AG09319 (cell line): ENCODE data around the gene STARD7.
"Not testable (repeated sequence)": the region's sequence is repeated elsewhere in the genome, so short reads cannot be mapped to it uniquely, and the experiment has no call there.

Source experiments
- DNase-seq: peaks from one replicate; pipeline ENCODE4 v3.0.0-alpha.2; 2010; ENCODE audit warnings: low read depth; ENCODE audit errors: extremely low read depth
- CTCF ChIP-seq: IDR thresholded peaks from 2 replicates; pipeline ENCODE4 v1.5.1; 2011; ENCODE audit warnings: low read depth, mild to moderate bottlenecking, inconsistent platforms, low read length, moderate library complexity

STARD7 gene

DNA sequence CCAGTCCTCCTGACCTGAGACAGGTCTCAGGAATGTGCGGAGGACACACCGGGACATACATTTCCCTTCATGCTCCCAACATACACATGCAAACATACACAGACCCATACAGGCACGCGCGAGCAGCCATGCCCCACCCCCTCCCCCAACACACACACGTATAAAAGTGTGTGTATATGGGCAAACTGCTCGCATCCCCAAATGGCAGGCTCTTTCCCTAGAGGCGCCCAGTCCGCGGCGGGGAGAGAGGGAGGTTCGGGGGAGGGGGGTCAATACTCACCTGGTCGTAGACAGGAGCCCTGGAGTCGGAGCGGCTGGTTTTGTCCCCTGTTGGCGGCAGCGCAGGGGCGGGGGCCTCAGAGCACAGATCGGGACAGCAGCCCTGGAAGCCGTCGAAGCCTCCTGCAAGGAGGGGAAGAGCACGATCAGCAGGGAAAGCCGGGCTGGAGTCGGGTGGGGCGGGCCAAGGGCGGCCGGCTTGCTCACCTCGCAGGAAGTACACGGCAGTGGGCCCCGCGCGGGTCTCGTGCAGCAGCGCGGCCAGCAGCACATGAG is 64.1 kb downstream of the STARD7 start:
- no peak for TF ChIP-seq CTCF
- DNase-seq = no peak

DNA sequence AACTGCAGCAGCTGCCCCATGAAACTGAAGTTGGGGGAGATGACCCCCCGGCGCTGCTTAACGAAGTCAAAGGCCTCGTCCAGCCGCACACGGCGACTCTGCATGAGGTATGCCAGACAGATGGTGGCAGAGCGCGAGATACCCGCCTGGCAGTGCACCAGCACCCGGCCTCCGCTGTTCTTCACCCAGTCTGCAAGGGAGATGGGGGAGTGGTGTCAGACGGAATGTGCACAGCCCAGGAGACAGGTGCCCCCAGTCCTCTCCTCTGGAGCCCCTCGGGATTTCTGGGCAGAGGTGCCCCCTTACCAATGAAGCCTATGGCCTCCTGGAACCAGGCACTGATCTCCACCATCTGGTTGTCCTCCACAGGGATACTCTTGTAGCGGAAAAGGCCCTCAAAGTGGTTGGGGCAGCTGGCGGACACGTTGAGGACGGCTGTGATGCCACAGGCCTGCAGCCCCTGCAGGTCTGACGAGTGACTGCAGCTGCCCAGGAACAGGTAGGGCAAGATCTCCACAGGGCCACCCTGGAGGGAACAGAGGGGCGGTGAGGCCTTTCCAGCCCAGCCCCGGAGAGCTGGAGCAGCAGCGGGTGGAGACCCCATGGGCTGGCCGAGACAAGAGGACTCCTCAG is 64.7 kb downstream of the STARD7 start:
- DNase-seq = no peak

GRCh38 chr2:96143231-96143847 is 65.3 kb downstream of the STARD7 start:
- DNase-seq = no peak
- no peak for TF ChIP-seq CTCF

More for the DNA sequence above, 64.7 kb downstream of the STARD7 start:
- TF ChIP-seq CTCF = no peak

DNA sequence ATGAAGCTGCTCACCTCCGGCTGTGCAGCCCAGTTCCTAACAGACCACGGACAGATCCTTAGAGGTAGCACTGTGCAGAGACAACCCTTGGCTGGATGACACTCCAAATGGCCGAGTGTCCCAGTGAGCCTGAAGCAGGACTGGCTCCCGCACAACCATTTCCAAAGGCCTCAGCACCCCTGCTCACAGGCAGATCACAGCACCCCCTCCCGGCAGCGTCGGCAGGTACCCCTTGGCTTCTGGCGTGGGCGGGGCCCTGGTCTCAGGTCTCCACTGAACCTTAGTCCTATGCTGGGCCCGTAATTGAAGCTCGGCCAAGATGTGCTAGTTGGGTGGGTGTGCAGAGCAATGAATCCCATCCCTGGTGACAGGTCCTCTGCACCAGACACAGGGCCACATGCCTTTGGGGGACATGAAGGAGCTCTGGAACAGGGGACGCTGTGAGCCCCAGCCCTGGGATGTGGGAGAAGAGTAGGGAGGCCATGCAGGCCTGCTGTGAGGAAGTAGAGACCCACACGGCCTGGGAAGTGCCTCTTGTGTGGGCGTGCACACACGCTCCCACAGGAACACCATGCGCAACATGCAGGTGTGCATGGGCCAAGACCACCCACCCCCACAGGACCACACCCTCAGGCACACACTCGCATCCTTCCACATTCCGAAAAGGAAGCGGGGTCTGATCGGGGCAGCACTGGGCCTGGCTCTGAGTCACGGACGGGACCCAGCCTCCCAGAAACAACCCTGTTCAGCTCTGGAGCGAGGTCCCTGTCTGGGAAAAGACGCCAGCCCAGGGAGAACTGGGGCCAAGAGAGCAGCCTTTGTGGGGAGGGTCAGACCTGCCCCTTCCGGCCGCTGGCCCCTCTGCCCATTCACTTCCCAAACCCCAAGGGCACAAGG is 66.2 kb downstream of the STARD7 start:
- no peak for DNase-seq
- TF ChIP-seq CTCF = no peak

- DNase-seq = not testable (repeated sequence)
Observed at GRCh38 chr2:96141624-96141967, 67.0 kb downstream of the STARD7 start.

GRCh38 chr2:96140941-96141623 is 67.5 kb downstream of the STARD7 start:
- TF ChIP-seq CTCF = no peak
- DNase-seq = no peak

DNA sequence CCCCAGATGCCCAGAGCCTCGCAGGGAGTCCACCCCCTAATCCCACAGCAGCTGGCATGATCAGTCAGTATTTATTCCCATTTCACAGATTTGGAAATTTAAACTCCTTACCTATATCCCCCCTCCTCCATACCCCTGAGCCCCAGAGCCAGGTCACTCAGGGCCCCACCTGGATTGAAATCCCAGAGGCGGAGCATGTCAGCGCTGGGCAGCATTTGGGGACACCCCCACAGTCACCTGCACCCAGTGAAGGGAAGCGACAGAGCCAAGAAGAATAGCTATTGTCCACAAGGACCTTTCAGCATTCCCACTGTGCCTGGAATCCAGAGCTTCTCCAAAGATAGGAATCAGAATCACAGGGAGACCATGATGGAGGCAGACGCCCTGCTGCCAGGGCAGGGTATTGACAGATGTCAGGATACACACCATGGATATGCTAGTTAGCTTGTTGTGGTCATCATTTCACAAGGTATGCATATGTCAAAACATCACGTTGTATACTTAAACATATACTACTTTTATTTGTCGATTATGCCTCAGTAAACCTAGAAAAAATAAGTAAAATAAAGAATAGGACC is 69.4 kb downstream of the STARD7 start:
- DNase-seq = no peak
- TF ChIP-seq CTCF = no peak
